Panc1 (cell line): Measurements from ENCODE around the gene PHF23. TPM values are rescaled to one million over a fixed set of nuclear protein-coding genes. Genes with fewer than 3 reads are reported as not detected.
A peak's percentile ranks its signal among the peaks of the same experiment; 100 is the strongest.

Experiments used
- microRNA-seq: library from miRNA; unstranded; fragments of <30 nt; microRNA quantifications from one replicate; pipeline ENCODE4 v1.1.0, GENCODE V29; 2020; ENCODE audit not compliant: unreplicated experiment
- total RNA-seq: library from RNA; stranded (reverse); gene quantifications from one replicate; pipeline ENCODE4 v1.2.1, GENCODE V29; 2021; ENCODE audit not compliant: unreplicated experiment

Gene PHF23
- total RNA-seq, 1 experiment from 2014 or later: 69.3 TPM

Small RNA genes within 50 kb of the gene (microRNA-seq; reads per million reads assigned to microRNA genes)
- 4,183 reads per million, percentile 90 among the genes with 10 or more reads in this experiment for gene MIR324

Other genes with a start within 250 kb of the PHF23 start
- not detected for gene ALOX12, start 243.4 kb downstream of the PHF23 start, total RNA-seq
- 196 TPM for gene RNASEK, start 226.8 kb downstream of the PHF23 start, total RNA-seq
- 0.18 TPM for gene BCL6B, start 216.4 kb downstream of the PHF23 start, total RNA-seq
- 13.1 TPM for gene SLC16A13, start 203.4 kb downstream of the PHF23 start, total RNA-seq
- gene SLC16A11, start 195.4 kb downstream of the PHF23 start, total RNA-seq: not detected
- gene CLEC10A, start 159.2 kb downstream of the PHF23 start, total RNA-seq: not detected
- 0.21 TPM for gene ASGR2, start 124.6 kb downstream of the PHF23 start, total RNA-seq
- gene ASGR1, start 60.1 kb downstream of the PHF23 start, total RNA-seq: 1.3 TPM
- 32.4 TPM for gene DLG4, start 19.6 kb downstream of the PHF23 start, total RNA-seq
- 305 TPM for gene ACADVL, start 19.5 kb downstream of the PHF23 start, total RNA-seq
- gene DVL2, start 4.9 kb downstream of the PHF23 start, total RNA-seq: 84.2 TPM
- 289 TPM for gene GABARAP, start 3.0 kb upstream of the PHF23 start, total RNA-seq
- gene CTDNEP1, start 12.3 kb upstream of the PHF23 start, total RNA-seq: 132 TPM
- gene ELP5, start 12.8 kb upstream of the PHF23 start, total RNA-seq: 89.5 TPM
- gene CLDN7, start 23.0 kb upstream of the PHF23 start, total RNA-seq: 43.1 TPM
- gene SLC2A4, start 42.3 kb upstream of the PHF23 start, total RNA-seq: 0.31 TPM
- 54.9 TPM for gene YBX2, start 55.2 kb upstream of the PHF23 start, total RNA-seq
- gene EIF5A, start 68.2 kb upstream of the PHF23 start, total RNA-seq: 728 TPM
- gene GPS2, start 75.9 kb upstream of the PHF23 start, total RNA-seq: 96.6 TPM
- gene NEURL4, start 89.9 kb upstream of the PHF23 start, total RNA-seq: 58.9 TPM
- 2.7 TPM for gene ACAP1, start 97.1 kb upstream of the PHF23 start, total RNA-seq
- 11.0 TPM for gene KCTD11, start 112.7 kb upstream of the PHF23 start, total RNA-seq
- gene TMEM95, start 115.7 kb upstream of the PHF23 start, total RNA-seq: not detected
- 6.2 TPM for gene TNK1, start 141.6 kb upstream of the PHF23 start, total RNA-seq
- gene PLSCR3, start 155.1 kb upstream of the PHF23 start, total RNA-seq: 32.0 TPM
- 35.8 TPM for gene TMEM256, start 164.6 kb upstream of the PHF23 start, total RNA-seq
- 33.6 TPM for gene NLGN2, start 168.4 kb upstream of the PHF23 start, total RNA-seq
- gene SPEM1, start 180.9 kb upstream of the PHF23 start, total RNA-seq: not detected
- gene SPEM2, start 186.2 kb upstream of the PHF23 start, total RNA-seq: not detected
- not detected for gene SPEM3, start 189.4 kb upstream of the PHF23 start, total RNA-seq
- 8.5 TPM for gene TMEM102, start 196.0 kb upstream of the PHF23 start, total RNA-seq
- gene FGF11, start 200.1 kb upstream of the PHF23 start, total RNA-seq: 4.4 TPM
- gene CHRNB1, start 205.6 kb upstream of the PHF23 start, total RNA-seq: 14.3 TPM
- 24.9 TPM for gene ZBTB4, start 240.2 kb upstream of the PHF23 start, total RNA-seq
- not detected for gene SLC35G6, start 242.0 kb upstream of the PHF23 start, total RNA-seq
- 181 TPM for gene POLR2A, start 244.9 kb upstream of the PHF23 start, total RNA-seq